Mammary epithelial cell (primary cell): ENCODE measurements around the gene MEGF11.

Source experiments
- CTCF ChIP-seq, 2 donors: IDR thresholded peaks in 1 of 2; conservative IDR thresholded peaks in 1 of 2; 2 replicates each; pipeline ENCODE4 v1.5.1; 2011 to 2012; ENCODE audit warnings: inconsistent platforms in 2 of 2, low read length in 2 of 2, mild to moderate bottlenecking in 2 of 2, control low read depth in 1 of 2, low read depth in 1 of 2; ENCODE audit not compliant: insufficient read depth in 1 of 2; ENCODE audit errors: extremely low read depth in 1 of 2
- EZH2 ChIP-seq: IDR thresholded peaks from 2 replicates; pipeline ENCODE4 v1.6.1; 2012; ENCODE audit warnings: low read length, inconsistent platforms, borderline replicate concordance

GRCh38 chr15:66147440-66147839 is 106.1 kb downstream of the MEGF11 start:
- TF ChIP-seq EZH2 (no peak), CTCF (conservative IDR thresholded peaks at IDR 0.05 in 1 of 2, IDR thresholded peaks at IDR 0.05 in 1 of 2; ENCODE audit: extremely low read depth in 1 of 2, insufficient read depth in 1 of 2, low read depth in 1 of 2, low read length in 2 of 2) (no peak)
